ENCODE results near the gene ZNF830. TPM values are rescaled to one million over a fixed set of nuclear protein-coding genes. Genes with fewer than 3 reads are reported as not detected.

The ZNF830 gene
- total and polyA plus RNA-seq, 9 of the 15 experiments (the other 6 are each of a cell fraction or from before 2014, with no cell fraction given): 13.1 to 28.7 (median 21.7) TPM

DNA sequence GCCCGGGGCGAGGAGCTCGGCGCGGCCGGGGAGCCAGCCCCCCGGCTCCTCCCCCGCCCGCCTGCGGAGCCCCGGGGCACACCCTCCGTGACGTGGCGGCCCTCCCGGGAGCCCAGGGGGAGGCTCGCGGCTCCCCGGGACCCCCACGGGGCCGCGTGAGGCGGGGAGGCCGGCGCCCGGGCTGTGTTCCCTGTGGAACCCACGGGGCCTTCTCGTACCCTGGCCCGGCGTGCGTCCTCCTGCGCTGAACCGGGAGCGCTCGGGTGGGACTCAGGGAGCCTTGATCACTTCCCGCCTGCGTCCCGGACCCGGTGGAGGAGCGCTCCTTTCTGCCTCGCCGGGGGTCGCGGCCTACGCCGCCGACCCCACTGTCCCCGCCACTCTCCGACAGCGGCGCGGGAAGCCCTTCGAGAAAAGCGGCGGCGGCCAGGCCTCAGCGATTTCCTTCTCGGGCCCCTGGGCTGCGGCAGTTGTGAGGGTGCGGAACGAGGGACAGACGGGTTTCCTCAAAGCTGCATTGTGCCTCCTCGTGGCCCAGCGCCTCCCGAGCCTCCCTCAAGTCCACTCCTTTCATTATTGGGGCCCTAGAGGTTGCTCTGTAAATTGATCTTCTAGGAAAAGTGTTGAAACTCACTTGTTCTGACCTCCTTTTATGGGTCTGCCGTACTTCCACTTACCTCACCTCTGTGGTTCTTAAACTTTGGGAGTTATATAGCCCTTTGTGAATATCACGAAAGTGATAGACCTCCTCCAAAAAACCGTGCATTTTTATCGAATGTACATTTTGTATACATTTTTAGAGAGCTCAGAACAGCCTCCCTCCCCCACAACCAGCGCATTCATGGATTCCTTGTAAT, 19.6 kb downstream of the ZNF830 start (continued):
- TF ChIP-seq, protein P1, sequence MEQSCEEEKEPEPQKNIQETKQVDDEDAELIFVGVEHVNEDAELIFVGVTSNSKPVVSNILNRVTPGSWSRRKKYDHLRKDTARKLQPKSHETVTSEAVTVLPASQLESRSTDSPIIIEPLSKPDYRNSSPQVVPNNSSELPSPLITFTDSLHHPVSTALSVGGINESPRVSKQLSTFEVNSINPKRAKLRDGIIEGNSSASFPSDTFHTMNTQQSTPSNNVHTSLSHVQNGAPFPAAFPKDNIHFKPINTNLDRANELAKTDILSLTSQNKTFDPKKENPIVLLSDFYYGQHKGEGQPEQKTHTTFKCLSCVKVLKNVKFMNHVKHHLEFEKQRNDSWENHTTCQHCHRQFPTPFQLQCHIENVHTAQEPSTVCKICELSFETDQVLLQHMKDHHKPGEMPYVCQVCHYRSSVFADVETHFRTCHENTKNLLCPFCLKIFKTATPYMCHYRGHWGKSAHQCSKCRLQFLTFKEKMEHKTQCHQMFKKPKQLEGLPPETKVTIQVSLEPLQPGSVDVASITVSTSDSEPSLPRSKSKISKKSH (CRISPR knock-in tag; IDR thresholded peaks at IDR 0.05): no peak
- TF ChIP-seq NRF1 (conservative IDR thresholded peaks at IDR 0.05 in 1 of 2, IDR thresholded peaks at IDR 0.05 in 1 of 2) (no peak), DIDO1 (tag; IDR thresholded peaks at IDR 0.05; ENCODE audit: low read depth) (no peak), RAD51 (IDR thresholded peaks at IDR 0.05; ENCODE audit: borderline replicate concordance, low read depth) (no peak), GABPA (tag; conservative IDR thresholded peaks at IDR 0.05; ENCODE audit: low read depth) (no peak; the same call in 1 of the 2 replicates), ZKSCAN8 (CRISPR knock-in tag; IDR thresholded peaks at IDR 0.05) (no peak; the same call in 1 of the 2 replicates), CEBPB (tag; IDR thresholded peaks at IDR 0.05) (peak; percentile 60)
- TF ChIP-seq, protein P2, sequence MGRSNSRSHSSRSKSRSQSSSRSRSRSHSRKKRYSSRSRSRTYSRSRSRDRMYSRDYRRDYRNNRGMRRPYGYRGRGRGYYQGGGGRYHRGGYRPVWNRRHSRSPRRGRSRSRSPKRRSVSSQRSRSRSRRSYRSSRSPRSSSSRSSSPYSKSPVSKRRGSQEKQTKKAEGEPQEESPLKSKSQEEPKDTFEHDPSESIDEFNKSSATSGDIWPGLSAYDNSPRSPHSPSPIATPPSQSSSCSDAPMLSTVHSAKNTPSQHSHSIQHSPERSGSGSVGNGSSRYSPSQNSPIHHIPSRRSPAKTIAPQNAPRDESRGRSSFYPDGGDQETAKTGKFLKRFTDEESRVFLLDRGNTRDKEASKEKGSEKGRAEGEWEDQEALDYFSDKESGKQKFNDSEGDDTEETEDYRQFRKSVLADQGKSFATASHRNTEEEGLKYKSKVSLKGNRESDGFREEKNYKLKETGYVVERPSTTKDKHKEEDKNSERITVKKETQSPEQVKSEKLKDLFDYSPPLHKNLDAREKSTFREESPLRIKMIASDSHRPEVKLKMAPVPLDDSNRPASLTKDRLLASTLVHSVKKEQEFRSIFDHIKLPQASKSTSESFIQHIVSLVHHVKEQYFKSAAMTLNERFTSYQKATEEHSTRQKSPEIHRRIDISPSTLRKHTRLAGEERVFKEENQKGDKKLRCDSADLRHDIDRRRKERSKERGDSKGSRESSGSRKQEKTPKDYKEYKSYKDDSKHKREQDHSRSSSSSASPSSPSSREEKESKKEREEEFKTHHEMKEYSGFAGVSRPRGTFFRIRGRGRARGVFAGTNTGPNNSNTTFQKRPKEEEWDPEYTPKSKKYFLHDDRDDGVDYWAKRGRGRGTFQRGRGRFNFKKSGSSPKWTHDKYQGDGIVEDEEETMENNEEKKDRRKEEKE (IDR thresholded peaks at IDR 0.05; ENCODE audit: borderline replicate concordance in 1 of 2, control insufficient read depth in 1 of 2, low read depth in 2 of 2, low read length in 1 of 2): 0 out of 4 replicates have a peak, but pooled peaks of 1 of the 2 experiments have one; percentile 15
- TF ChIP-seq, protein P3, sequence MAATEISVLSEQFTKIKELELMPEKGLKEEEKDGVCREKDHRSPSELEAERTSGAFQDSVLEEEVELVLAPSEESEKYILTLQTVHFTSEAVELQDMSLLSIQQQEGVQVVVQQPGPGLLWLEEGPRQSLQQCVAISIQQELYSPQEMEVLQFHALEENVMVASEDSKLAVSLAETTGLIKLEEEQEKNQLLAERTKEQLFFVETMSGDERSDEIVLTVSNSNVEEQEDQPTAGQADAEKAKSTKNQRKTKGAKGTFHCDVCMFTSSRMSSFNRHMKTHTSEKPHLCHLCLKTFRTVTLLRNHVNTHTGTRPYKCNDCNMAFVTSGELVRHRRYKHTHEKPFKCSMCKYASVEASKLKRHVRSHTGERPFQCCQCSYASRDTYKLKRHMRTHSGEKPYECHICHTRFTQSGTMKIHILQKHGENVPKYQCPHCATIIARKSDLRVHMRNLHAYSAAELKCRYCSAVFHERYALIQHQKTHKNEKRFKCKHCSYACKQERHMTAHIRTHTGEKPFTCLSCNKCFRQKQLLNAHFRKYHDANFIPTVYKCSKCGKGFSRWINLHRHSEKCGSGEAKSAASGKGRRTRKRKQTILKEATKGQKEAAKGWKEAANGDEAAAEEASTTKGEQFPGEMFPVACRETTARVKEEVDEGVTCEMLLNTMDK (IDR thresholded peaks at IDR 0.05; ENCODE audit: borderline replicate concordance, insufficient read depth, low read depth, low read length, poor library complexity, severe bottlenecking): peak; percentile 31
- TF ChIP-seq, protein P4, sequence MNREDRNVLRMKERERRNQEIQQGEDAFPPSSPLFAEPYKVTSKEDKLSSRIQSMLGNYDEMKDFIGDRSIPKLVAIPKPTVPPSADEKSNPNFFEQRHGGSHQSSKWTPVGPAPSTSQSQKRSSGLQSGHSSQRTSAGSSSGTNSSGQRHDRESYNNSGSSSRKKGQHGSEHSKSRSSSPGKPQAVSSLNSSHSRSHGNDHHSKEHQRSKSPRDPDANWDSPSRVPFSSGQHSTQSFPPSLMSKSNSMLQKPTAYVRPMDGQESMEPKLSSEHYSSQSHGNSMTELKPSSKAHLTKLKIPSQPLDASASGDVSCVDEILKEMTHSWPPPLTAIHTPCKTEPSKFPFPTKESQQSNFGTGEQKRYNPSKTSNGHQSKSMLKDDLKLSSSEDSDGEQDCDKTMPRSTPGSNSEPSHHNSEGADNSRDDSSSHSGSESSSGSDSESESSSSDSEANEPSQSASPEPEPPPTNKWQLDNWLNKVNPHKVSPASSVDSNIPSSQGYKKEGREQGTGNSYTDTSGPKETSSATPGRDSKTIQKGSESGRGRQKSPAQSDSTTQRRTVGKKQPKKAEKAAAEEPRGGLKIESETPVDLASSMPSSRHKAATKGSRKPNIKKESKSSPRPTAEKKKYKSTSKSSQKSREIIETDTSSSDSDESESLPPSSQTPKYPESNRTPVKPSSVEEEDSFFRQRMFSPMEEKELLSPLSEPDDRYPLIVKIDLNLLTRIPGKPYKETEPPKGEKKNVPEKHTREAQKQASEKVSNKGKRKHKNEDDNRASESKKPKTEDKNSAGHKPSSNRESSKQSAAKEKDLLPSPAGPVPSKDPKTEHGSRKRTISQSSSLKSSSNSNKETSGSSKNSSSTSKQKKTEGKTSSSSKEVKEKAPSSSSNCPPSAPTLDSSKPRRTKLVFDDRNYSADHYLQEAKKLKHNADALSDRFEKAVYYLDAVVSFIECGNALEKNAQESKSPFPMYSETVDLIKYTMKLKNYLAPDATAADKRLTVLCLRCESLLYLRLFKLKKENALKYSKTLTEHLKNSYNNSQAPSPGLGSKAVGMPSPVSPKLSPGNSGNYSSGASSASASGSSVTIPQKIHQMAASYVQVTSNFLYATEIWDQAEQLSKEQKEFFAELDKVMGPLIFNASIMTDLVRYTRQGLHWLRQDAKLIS (CRISPR knock-in tag; IDR thresholded peaks at IDR 0.05): peak; percentile 79; the same call in 1 of the 2 replicates

Measured in K562 (cell line).